Neural progenitor cell (in vitro differentiated cells): ENCODE measurements around the gene CCDC136. TPM values are rescaled to one million over a fixed set of nuclear protein-coding genes. Genes with fewer than 3 reads are reported as not detected.

Source experiments
- DNase-seq: peaks from one replicate; pipeline ENCODE4 v3.0.0-alpha.2; 2016; ENCODE audit warnings: low spot score
- H2AFZ ChIP-seq: fragments of 200-600 bp; sonication (generic); replicated peaks from 2 replicates; pipeline ENCODE4 v1.6.1; 2016; ENCODE audit warnings: antibody characterized with exemption
- H3F3A ChIP-seq: fragments of 200-600 bp; sonication (generic); 2 replicates; pipeline ENCODE4 v1.6.1; 2016; ENCODE audit warnings: antibody characterized with exemption, low read depth
- H3K27ac ChIP-seq: fragments of 200-600 bp; sonication (generic); 2 replicates; pipeline ENCODE4 v1.5.1; 2016; ENCODE audit warnings: mild to moderate bottlenecking
- H3K27me3 ChIP-seq: fragments of 200-600 bp; sonication (generic); 2 replicates; pipeline ENCODE4 v1.6.1; 2016; ENCODE audit warnings: mild to moderate bottlenecking, moderate library complexity
- H3K36me3 ChIP-seq: fragments of 200-600 bp; sonication (generic); 2 replicates; pipeline ENCODE4 v1.5.1; 2016
- H3K4me1 ChIP-seq: fragments of 200-600 bp; sonication (generic); 2 replicates; pipeline ENCODE4 v1.6.1; 2016; ENCODE audit warnings: mixed run types
- H3K4me2 ChIP-seq: fragments of 200-600 bp; sonication (generic); 2 replicates; pipeline ENCODE4 v1.6.1; 2016
- H3K4me3 ChIP-seq: fragments of 200-600 bp; sonication (generic); 2 replicates; pipeline ENCODE4 v1.5.1; 2016
- H3K79me2 ChIP-seq: fragments of 200-600 bp; sonication (generic); 2 replicates; pipeline ENCODE4 v1.6.1; 2016; ENCODE audit warnings: low read depth
- H3K9ac ChIP-seq: fragments of 200-600 bp; sonication (generic); 2 replicates; pipeline ENCODE4 v1.6.1; 2016
- H3K9me3 ChIP-seq: fragments of 200-600 bp; sonication (generic); 2 replicates; pipeline ENCODE4 v1.5.1; 2016; ENCODE audit warnings: low read depth
- H4K20me1 ChIP-seq: fragments of 200-600 bp; sonication (generic); 2 replicates; pipeline ENCODE4 v1.6.1; 2016; ENCODE audit warnings: low read depth
- H3K27ac Mint-ChIP-seq: 3 replicates; pipeline ENCODE4 v1.8.0; 2021; ENCODE audit warnings: mixed read lengths
- H3K27me3 Mint-ChIP-seq: 2 replicates; pipeline ENCODE4 v1.8.0; 2022; ENCODE audit warnings: low read depth, mild to moderate bottlenecking, inconsistent platforms, moderate library complexity, mixed read lengths; ENCODE audit not compliant: insufficient read depth
- H3K36me3 Mint-ChIP-seq: 3 replicates; pipeline ENCODE4 v1.8.0; 2021; ENCODE audit warnings: mixed read lengths
- H3K4me1 Mint-ChIP-seq: 3 replicates; pipeline ENCODE4 v1.8.0; 2021; ENCODE audit warnings: mixed read lengths
- H3K4me3 Mint-ChIP-seq: 3 replicates; pipeline ENCODE4 v1.8.0; 2021; ENCODE audit warnings: mild to moderate bottlenecking, moderate library complexity, mixed read lengths
- H3K9me3 Mint-ChIP-seq: 3 replicates; pipeline ENCODE4 v1.8.0; 2020; ENCODE audit warnings: mixed read lengths
- EZH2 ChIP-seq: fragments of 200-600 bp; sonication (generic); IDR thresholded peaks from 2 replicates; pipeline ENCODE4 v1.6.1; 2017; ENCODE audit warnings: antibody characterized with exemption, mild to moderate bottlenecking, moderate library complexity
- EZH2phosphoT487 ChIP-seq: fragments of 200-600 bp; sonication (generic); IDR thresholded peaks from 2 replicates; pipeline ENCODE4 v1.6.1; 2017; ENCODE audit warnings: antibody characterized with exemption
- total RNA-seq: library from RNA; depleted of rRNA; stranded (reverse); fragments of >200 nt; gene quantifications from 2 replicates; pipeline ENCODE4 v1.2.3, GENCODE V29; 2015; ENCODE audit warnings: low replicate concordance
- TF ChIP-seq, protein P1 (sequence below): fragments of 200-600 bp; sonication (generic); IDR thresholded peaks from 2 replicates; pipeline ENCODE4 v1.5.1; 2017; ENCODE audit warnings: antibody characterized with exemption, mild to moderate bottlenecking

CCDC136 gene
- total RNA-seq, 1 donor from 2014 or later, result 93.6 TPM

DNA sequence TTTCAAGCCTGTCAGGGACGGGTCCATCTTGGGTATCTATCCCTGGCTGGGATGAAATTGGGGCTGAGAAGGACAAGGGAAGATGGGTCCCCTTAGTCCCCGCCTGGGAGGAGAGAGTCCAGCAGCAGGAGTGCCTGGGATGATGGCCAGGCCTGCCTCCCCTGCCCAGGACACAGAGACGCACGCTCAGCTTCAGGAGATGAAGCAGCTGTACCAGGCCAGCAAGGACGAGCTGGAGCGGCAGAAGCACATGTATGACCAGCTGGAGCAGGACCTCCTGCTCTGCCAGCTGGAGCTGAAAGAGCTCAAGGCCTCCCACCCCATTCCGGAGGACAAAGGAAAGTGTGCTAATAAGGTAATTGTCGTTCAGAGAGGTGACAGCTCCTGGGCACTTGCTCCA is 15.4 kb downstream of the CCDC136 start:
- no peaks in the 10 kb centered on the region for H3K4me1 Mint-ChIP-seq
- no peaks in the 10 kb centered on the region for H3K9me3 Mint-ChIP-seq
- DNase-seq, result no peak
- H3K4me3 Mint-ChIP-seq, result no peak overlapping the region
- TF ChIP-seq, protein P1, sequence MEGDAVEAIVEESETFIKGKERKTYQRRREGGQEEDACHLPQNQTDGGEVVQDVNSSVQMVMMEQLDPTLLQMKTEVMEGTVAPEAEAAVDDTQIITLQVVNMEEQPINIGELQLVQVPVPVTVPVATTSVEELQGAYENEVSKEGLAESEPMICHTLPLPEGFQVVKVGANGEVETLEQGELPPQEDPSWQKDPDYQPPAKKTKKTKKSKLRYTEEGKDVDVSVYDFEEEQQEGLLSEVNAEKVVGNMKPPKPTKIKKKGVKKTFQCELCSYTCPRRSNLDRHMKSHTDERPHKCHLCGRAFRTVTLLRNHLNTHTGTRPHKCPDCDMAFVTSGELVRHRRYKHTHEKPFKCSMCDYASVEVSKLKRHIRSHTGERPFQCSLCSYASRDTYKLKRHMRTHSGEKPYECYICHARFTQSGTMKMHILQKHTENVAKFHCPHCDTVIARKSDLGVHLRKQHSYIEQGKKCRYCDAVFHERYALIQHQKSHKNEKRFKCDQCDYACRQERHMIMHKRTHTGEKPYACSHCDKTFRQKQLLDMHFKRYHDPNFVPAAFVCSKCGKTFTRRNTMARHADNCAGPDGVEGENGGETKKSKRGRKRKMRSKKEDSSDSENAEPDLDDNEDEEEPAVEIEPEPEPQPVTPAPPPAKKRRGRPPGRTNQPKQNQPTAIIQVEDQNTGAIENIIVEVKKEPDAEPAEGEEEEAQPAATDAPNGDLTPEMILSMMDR, result no peak
- TF ChIP-seq EZH2, result no peak
- no peak for TF ChIP-seq EZH2phosphoT487
- Histone ChIP-seq H2AFZ (no peak overlapping the region), H3K4me1 (peaks cover 15% of the 10 kb centered on the region), H3K4me2 (no peak overlapping the region), H4K20me1 (peaks cover 18% of the 10 kb centered on the region), H3K27ac (no peak overlapping the region), H3K27me3 (no peaks in the 10 kb centered on the region), H3K79me2 (no peaks in the 10 kb centered on the region), H3K9me3 (no peaks in the 10 kb centered on the region), H3K9ac (no peak overlapping the region), H3K36me3 (peaks cover 6% of the 10 kb centered on the region), H3K4me3 (no peak overlapping the region), H3F3A (peaks cover 21% of the 10 kb centered on the region)
- peaks cover 21% of the 10 kb centered on the region for H3K36me3 Mint-ChIP-seq
- peaks cover 2% of the 10 kb centered on the region for H3K27me3 Mint-ChIP-seq
- no peak overlapping the region for H3K27ac Mint-ChIP-seq

DNA sequence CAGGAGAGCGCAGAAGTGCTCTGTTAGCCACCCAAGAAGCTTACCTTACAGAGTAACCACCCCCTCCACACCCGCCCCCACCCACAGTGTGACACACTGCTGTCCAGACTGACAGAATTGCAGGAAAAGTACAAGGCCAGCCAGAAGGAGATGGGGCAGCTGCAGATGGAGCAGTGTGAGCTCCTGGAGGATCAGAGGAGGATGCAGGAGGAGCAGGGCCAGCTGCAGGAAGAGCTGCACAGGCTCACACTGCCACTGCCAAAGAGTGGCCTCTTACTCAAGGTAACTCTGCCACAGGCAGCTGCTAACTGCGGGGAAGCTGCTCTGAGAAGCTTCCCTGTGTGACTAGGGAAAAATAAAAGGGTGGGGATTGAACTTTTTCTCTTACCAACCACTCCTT is 17.6 kb downstream of the CCDC136 start:
- H3K36me3 Mint-ChIP-seq, result peaks cover 21% of the 10 kb centered on the region
- DNase-seq, result no peak
- Histone ChIP-seq H3K27me3 (no peaks in the 10 kb centered on the region), H3K4me3 (no peak overlapping the region), H3F3A (peaks cover 26% of the 10 kb centered on the region), H3K4me2 (no peak overlapping the region), H4K20me1 (peaks cover 17% of the 10 kb centered on the region), H3K9ac (no peak overlapping the region), H3K36me3 (no peaks in the 10 kb centered on the region), H3K9me3 (no peaks in the 10 kb centered on the region), H2AFZ (no peak overlapping the region), H3K4me1 (peaks cover 20% of the 10 kb centered on the region), H3K79me2 (no peaks in the 10 kb centered on the region), H3K27ac (no peak overlapping the region)
- peaks cover 2% of the 10 kb centered on the region for H3K27me3 Mint-ChIP-seq
- H3K4me1 Mint-ChIP-seq, result no peaks in the 10 kb centered on the region
- H3K4me3 Mint-ChIP-seq, result no peak overlapping the region
- TF ChIP-seq, protein P1, result no peak
- TF ChIP-seq EZH2phosphoT487 (no peak), EZH2 (no peak)
- no peaks in the 10 kb centered on the region for H3K9me3 Mint-ChIP-seq
- H3K27ac Mint-ChIP-seq, result no peak overlapping the region

DNA sequence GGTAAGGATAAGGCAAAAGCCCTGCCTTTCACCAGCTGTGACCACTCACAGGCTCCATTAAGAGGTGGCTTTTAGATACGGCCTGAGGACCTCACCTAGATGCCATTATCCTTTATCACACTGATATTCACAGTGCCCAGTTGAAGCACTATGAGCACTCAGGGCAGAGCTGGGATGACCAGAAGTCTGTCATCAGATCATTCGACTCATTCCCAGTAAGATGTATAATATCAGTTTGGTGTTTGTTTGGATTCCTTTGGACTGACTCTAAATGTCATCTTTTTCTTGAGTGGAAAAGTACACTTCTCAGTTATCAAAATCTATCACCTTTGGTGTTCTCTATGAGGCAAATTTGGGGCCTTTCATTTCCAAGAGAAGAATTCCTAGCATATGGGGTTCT is 18.7 kb downstream of the CCDC136 start:
- Histone ChIP-seq H3K4me1 (peaks cover 16% of the 10 kb centered on the region), H4K20me1 (peaks cover 17% of the 10 kb centered on the region), H3K27me3 (no peaks in the 10 kb centered on the region), H3K27ac (no peak overlapping the region), H3K9me3 (no peaks in the 10 kb centered on the region), H3K4me2 (no peak overlapping the region), H3F3A (peaks cover 25% of the 10 kb centered on the region), H3K79me2 (no peaks in the 10 kb centered on the region), H3K4me3 (no peak overlapping the region), H3K9ac (no peak overlapping the region), H2AFZ (no peak overlapping the region), H3K36me3 (no peaks in the 10 kb centered on the region)
- H3K4me3 Mint-ChIP-seq, result no peak overlapping the region
- no peaks in the 10 kb centered on the region for H3K9me3 Mint-ChIP-seq
- DNase-seq, result no peak
- no peaks in the 10 kb centered on the region for H3K4me1 Mint-ChIP-seq
- no peak for TF ChIP-seq EZH2
- no peak for TF ChIP-seq EZH2phosphoT487
- TF ChIP-seq, protein P1, result no peak
- H3K36me3 Mint-ChIP-seq, result peaks cover 22% of the 10 kb centered on the region
- no peak overlapping the region for H3K27ac Mint-ChIP-seq
- H3K27me3 Mint-ChIP-seq, result no peaks in the 10 kb centered on the region

DNA sequence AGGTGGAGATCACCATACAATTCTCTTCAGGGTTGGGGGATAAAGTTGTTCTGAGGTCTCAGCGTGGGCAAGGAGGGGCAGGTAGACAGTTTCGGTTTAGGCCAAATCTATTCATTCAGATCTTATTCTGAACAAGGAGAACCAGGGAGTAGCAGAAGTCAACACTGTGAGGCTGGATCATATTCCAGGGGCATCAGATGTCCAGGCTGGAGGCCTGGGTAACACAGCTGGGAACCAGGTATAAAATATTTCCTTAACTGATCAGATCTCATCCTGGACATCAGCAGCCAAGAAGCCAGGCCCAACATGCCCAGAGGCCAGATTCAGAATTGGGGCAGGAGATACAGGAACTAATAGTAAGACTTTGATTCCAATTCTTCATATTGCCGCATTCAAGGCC is 19.2 kb downstream of the CCDC136 start:
- no peaks in the 10 kb centered on the region for H3K27me3 Mint-ChIP-seq
- Histone ChIP-seq H3F3A (peaks cover 25% of the 10 kb centered on the region), H3K4me2 (no peak overlapping the region), H2AFZ (no peak overlapping the region), H3K79me2 (no peaks in the 10 kb centered on the region), H3K27ac (no peak overlapping the region), H3K27me3 (no peaks in the 10 kb centered on the region), H3K4me3 (no peak overlapping the region), H3K9me3 (no peaks in the 10 kb centered on the region), H3K36me3 (no peaks in the 10 kb centered on the region), H3K9ac (no peak overlapping the region), H3K4me1 (peaks cover 21% of the 10 kb centered on the region), H4K20me1 (peaks cover 17% of the 10 kb centered on the region)
- H3K4me1 Mint-ChIP-seq, result no peaks in the 10 kb centered on the region
- H3K36me3 Mint-ChIP-seq, result peaks cover 21% of the 10 kb centered on the region
- H3K4me3 Mint-ChIP-seq, result no peak overlapping the region
- TF ChIP-seq EZH2phosphoT487 (no peak), EZH2 (no peak)
- TF ChIP-seq, protein P1, result no peak
- no peaks in the 10 kb centered on the region for H3K9me3 Mint-ChIP-seq
- H3K27ac Mint-ChIP-seq, result no peak overlapping the region
- DNase-seq, result no peak
